Muscle layer of duodenum (tissue), 2 donors: ENCODE measurements around the gene CCDC85A.

Experiments
- H3K27ac ChIP-seq: one replicate; pipeline ENCODE4 v1.7.0; 2013; ENCODE audit warnings: mild to moderate bottlenecking, low read length
- H3K27me3 ChIP-seq: one replicate; pipeline ENCODE4 v1.7.0; 2013; ENCODE audit warnings: low read depth, mild to moderate bottlenecking, control low read depth, low read length
- H3K36me3 ChIP-seq, 2 donors: one replicate each; pipeline ENCODE4 v1.7.0; 2013; ENCODE audit warnings: low read length in 2 of 2, control low read depth in 1 of 2, mild to moderate bottlenecking in 1 of 2; ENCODE audit not compliant: insufficient read depth in 2 of 2, control insufficient read depth in 1 of 2
- H3K4me1 ChIP-seq, 2 donors: one replicate each; pipeline ENCODE4 v1.7.0; 2013; ENCODE audit warnings: low read length in 2 of 2, mild to moderate bottlenecking in 2 of 2, control low read depth in 1 of 2, moderate library complexity in 1 of 2; ENCODE audit not compliant: insufficient read depth in 2 of 2, control insufficient read depth in 1 of 2
- H3K4me3 ChIP-seq, 2 donors: one replicate each; pipeline ENCODE4 v1.7.0; 2013; ENCODE audit warnings: low read length in 2 of 2, low read depth in 1 of 2, mild to moderate bottlenecking in 1 of 2
- H3K9me3 ChIP-seq, 2 donors: one replicate each; pipeline ENCODE4 v1.7.0; 2013; ENCODE audit warnings: low read length in 2 of 2, control low read depth in 1 of 2, mild to moderate bottlenecking in 1 of 2; ENCODE audit not compliant: control insufficient read depth in 1 of 2
- donor health status: healthy.

The CCDC85A gene

DNA sequence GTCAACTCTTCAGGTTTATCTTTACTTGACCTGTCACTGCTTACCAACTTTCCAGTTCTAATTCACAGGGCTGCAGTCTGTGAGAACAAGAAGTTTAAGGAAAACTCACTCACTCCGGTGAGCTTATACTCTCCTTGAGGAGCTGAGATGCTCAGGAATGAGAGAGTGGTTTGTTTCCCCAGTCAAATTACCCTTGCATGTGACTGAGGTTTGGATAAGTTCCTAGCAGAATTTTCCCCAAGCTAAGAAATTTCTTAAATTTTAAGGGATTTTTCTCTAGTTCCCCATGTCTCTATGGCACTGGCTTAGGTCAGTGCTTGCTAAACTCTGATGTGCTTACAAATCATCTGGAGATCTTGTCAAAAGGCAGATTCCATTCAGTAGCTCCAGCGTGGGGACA, 12.8 kb upstream of the CCDC85A start:
- no peaks in the 10 kb centered on the region for H3K27me3 ChIP-seq
- no peak overlapping the region for H3K27ac ChIP-seq
- H3K36me3 ChIP-seq, result no peaks in the 10 kb centered on the region
- H3K4me3 ChIP-seq, result no peak overlapping the region
- H3K4me1 ChIP-seq, result no peaks in the 10 kb centered on the region
- H3K9me3 ChIP-seq, result no peaks in the 10 kb centered on the region

DNA sequence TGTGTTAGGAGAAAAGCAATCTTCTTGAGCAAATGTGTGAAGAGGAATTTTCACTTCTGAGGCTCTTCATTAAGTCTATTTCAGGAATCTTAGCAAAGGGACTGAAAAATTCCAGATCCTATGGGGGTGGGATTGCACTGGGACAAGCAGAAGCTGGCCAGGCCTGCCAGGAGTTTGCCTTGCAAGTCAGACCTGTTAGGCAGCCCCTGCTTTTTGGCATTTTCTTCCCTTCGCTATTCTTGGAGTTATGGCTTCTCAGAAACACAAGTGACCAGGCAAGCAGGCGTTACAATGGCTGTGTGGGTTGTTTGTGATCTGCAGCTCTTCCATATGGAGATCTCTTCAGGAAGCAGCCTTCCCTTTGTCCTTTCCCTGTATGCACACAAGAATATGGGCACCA, 8.0 kb upstream of the CCDC85A start:
- H3K4me1 ChIP-seq, result no peaks in the 10 kb centered on the region
- H3K36me3 ChIP-seq, result no peaks in the 10 kb centered on the region
- no peak overlapping the region for H3K27ac ChIP-seq
- H3K27me3 ChIP-seq, result peaks cover 3% of the 10 kb centered on the region
- H3K4me3 ChIP-seq, result no peak overlapping the region
- no peaks in the 10 kb centered on the region for H3K9me3 ChIP-seq

DNA sequence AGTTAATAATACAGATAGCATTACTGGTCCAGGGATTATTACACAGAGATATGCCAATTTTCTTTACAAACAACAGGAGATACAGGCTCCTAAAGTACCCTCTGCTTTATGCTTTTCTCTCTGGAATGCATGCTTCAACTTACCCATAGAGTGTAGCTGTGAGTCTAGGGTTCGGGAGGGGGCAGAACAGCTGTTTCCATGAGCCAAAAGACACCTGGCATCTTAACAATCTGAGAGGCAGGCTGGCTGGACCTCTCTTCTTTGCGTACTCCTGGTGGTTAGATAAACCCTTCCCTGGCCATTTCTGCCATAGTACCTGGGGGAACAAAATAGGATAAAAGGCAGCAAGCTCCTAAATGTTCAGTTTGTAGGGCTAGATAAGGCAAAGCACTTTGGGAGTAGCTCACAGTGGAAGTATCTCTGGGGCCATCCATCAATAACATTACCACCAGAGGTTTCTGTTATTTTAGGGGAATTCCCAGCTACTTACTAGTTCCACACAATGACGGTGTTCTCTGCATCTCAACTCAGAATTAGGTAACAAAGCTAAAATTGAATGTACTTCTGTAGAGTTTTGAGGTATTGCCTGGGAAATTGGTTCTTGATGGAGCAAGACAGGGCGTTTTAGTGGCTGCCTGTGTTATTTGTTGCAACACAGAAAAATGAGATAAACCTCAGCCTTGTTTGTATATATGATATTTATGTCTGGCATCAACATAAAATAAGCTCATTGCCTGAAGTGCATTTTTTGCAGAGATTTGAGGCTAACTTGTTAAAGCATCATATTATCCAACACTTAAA, 6.2 kb upstream of the CCDC85A start:
- Histone ChIP-seq H3K27me3 (peaks cover 3% of the 10 kb centered on the region), H3K27ac (no peak overlapping the region), H3K9me3 (no peaks in the 10 kb centered on the region), H3K36me3 (no peaks in the 10 kb centered on the region), H3K4me1 (no peaks in the 10 kb centered on the region), H3K4me3 (no peak overlapping the region)

DNA sequence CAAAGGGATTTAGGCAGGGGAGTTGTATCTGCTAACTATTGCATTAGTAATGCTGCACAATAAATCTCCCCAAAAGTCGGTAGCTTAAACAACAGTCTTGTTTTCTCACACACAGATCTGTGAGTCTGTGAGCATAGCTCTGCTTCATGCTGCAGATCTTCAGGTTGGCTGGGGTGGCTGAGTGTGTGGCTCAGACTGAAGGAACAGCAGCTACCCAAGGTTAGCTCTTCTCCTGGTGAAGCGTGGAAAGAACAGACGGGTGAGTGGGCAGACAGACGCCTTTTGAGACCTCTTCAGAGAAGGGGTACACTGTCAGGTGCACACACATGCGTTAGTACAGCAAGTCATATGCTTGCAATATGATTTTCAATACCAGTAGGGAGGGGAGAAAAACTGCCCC, 3.9 kb upstream of the CCDC85A start:
- H3K27me3 ChIP-seq, result peaks cover 3% of the 10 kb centered on the region
- H3K4me1 ChIP-seq, result peaks cover 0 to 9% of the 10 kb centered on the region in 2 donors
- no peak overlapping the region for H3K27ac ChIP-seq
- no peaks in the 10 kb centered on the region for H3K36me3 ChIP-seq
- no peak overlapping the region for H3K4me3 ChIP-seq
- H3K9me3 ChIP-seq, result no peaks in the 10 kb centered on the region

DNA sequence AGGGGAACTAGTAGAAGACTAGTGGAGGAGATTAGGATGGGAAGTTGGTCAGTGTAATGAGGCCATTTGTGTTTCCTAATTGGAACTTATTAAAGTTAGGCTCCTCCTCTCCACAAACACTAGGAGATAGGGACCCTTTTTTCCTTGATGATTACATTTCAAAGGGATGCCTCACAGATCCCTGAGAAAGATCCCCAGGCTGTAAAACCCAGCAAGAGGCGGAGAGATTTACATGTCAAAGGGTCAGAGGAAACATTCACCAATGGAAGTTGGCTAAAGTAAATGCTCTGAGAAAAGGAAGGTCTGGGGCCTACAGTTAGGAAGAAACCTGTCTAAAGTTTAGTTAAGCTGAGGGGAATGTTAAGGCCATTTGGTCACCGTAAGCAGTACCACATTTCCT, 1.4 kb upstream of the CCDC85A start:
- H3K27me3 ChIP-seq, result peaks cover 14% of the 10 kb centered on the region

DNA sequence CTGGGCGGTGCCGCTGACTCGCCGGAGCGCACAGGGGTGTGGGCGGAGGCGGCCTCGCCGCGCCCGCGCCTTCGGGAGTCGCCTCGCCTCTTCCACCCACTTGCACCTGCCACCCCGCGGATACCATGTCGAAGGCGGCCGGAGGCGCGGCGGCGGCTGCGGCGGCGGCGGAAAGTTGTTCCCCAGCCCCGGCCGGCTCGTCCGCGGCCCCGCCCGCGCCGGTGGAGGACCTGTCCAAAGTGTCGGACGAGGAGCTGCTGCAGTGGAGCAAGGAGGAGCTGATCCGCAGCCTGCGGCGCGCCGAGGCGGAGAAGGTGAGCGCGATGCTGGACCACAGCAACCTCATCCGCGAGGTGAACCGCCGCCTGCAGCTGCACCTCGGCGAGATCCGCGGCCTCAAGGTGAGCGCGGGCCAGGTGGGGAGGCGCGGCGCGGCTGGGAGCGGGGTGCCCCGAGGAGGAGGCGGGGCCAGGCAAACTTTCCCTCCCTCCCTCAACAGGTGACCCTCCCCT, 766 bp downstream of the CCDC85A start:
- H3K4me1 ChIP-seq, result peaks cover 0 to 18% of the 10 kb centered on the region in 2 donors
- H3K4me3 ChIP-seq, result peak overlapping the region in 1 of 2 donors; percentile 76
- no peaks in the 10 kb centered on the region for H3K9me3 ChIP-seq
- no peak overlapping the region for H3K27ac ChIP-seq
- no peaks in the 10 kb centered on the region for H3K36me3 ChIP-seq
- peaks cover 12% of the 10 kb centered on the region for H3K27me3 ChIP-seq

More for the DNA sequence above, 1.4 kb upstream of the CCDC85A start:
- no peak overlapping the region for H3K27ac ChIP-seq
- no peaks in the 10 kb centered on the region for H3K36me3 ChIP-seq
- no peak overlapping the region for H3K4me3 ChIP-seq
- H3K9me3 ChIP-seq, result no peaks in the 10 kb centered on the region
- H3K4me1 ChIP-seq, result peaks cover 0 to 18% of the 10 kb centered on the region in 2 donors

DNA sequence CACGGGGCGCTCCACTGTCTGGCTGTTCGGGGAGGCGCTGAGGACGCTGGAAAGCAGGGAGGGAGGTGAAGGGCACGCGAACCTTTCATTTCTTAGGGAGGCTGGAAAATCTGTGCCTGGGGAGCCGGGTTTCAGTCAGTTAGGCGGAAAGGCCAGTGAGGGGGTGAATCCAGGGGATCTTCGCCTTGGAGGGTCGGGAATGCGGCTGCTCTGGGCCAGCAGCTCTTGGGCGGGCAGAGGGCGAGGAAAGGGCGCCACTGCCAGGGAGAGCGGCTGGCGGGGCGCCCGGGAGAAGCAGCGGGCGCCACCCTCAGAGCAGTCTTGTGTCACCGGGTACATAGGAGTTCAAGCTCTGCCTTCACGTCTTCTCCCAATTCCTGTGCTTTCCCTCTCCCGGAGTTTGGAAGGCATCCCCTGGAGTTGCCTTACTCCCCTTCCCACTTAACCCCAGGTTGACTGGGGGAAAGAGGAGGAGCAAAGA, 1.4 kb downstream of the CCDC85A start:
- Histone ChIP-seq H3K27me3 (peaks cover 11% of the 10 kb centered on the region), H3K27ac (no peak overlapping the region), H3K36me3 (no peaks in the 10 kb centered on the region), H3K9me3 (no peaks in the 10 kb centered on the region), H3K4me3 (peak overlapping the region; percentile 53 to 76), H3K4me1 (peaks cover 0 to 18% of the 10 kb centered on the region in 2 donors)

GRCh38 chr2:56185582-56186046, 1.8 kb downstream of the CCDC85A start:
- Histone ChIP-seq H3K36me3 (no peaks in the 10 kb centered on the region), H3K4me3 (peak overlapping the region; percentile 53 to 76), H3K27me3 (peaks cover 11% of the 10 kb centered on the region), H3K27ac (no peak overlapping the region), H3K4me1 (peaks cover 0 to 18% of the 10 kb centered on the region in 2 donors), H3K9me3 (no peaks in the 10 kb centered on the region)

DNA sequence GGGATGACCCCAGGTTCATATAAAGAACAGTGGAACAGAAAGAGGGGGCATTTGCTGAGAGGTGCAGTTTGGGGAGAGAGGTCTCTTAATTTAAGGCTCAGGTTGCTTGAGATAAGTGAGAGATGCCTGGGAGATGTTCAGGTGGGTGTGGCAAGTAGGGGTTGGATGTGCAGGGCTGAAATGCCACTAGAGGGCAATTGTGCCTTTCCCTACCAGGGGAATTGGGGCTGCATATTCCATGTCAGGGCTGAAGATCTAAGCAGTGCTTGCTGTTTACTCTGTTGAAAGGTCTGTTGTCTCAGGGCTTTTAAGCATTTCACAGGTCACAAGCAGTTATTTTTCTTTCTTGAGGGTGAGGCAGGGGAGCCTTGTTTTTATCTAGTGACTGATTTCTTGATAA, 7.8 kb downstream of the CCDC85A start:
- Histone ChIP-seq H3K4me1 (no peaks in the 10 kb centered on the region), H3K9me3 (no peaks in the 10 kb centered on the region), H3K27me3 (no peaks in the 10 kb centered on the region), H3K4me3 (no peak overlapping the region), H3K27ac (no peak overlapping the region), H3K36me3 (no peaks in the 10 kb centered on the region)

DNA sequence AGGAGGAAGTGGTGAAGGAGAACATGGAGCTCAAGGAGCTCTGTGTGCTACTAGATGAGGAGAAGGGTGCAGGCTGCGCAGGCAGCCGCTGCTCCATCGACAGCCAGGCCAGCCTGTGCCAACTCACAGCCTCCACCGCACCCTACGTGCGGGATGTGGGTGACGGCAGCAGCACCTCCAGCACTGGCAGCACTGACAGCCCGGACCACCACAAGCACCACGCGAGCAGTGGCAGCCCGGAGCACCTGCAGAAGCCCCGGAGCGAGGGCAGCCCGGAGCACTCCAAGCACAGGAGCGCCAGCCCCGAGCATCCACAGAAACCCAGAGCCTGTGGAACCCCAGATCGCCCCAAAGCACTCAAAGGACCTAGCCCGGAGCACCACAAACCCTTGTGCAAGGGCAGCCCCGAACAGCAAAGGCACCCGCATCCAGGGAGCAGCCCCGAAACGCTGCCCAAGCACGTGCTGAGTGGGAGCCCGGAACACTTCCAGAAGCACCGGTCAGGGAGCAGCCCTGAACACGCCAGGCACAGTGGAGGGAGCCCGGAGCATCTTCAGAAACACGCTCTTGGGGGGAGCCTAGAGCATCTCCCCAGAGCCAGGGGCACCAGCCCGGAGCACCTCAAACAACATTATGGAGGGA, 9.0 kb downstream of the CCDC85A start:
- Histone ChIP-seq H3K9me3 (no peaks in the 10 kb centered on the region), H3K27ac (no peak overlapping the region), H3K4me1 (no peaks in the 10 kb centered on the region), H3K4me3 (no peak overlapping the region), H3K27me3 (no peaks in the 10 kb centered on the region), H3K36me3 (no peaks in the 10 kb centered on the region)

- Histone ChIP-seq H3K27me3 (no peaks in the 10 kb centered on the region), H3K9me3 (no peaks in the 10 kb centered on the region), H3K27ac (no peak overlapping the region), H3K36me3 (no peaks in the 10 kb centered on the region), H3K4me3 (no peak overlapping the region), H3K4me1 (no peaks in the 10 kb centered on the region)
Measured at GRCh38 chr2:56195563-56195962, 11.8 kb downstream of the CCDC85A start.
